ENCODE measurements around the gene ZC3H8.

ZC3H8 gene

DNA sequence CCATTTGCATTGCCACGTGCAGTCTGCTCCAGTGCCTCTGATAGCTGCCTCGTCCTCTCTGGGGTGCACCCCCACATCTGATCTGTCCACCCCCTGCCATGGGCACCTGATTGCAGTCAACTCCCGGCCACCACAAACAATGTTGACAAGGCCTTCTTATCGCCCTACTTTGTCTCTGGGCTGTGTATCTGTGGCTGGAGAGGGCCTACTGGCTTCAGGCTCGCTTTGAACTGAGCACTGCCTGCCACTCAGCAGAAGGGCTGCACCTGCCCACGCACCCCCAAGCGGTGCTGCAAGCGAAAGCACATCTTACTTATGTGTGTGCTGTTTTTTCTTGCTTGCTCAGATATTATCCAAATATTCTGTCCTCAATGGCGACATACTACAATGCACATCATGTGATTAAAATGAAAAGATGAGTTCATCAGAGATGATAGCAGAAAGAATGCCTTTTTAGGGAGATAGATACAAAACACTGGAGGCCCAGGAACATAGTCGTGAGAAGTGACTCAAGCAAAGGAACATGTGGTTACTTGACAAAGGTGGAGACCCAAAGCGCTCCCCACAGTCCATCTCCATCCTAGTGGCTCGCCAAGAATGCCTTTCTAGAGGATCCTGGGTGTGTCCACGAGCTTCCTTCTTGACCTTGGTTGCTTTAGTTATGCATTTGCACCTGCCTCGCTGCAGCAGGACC is 87.9 kb downstream of the ZC3H8 start:
- H2AFZ ChIP-seq (ENCODE audit: low read length): no peak overlapping the region
- no peak overlapping the region for H3K9ac ChIP-seq (ENCODE audit: low read depth, low read length, poor library complexity, severe bottlenecking)
- H3K36me3 ChIP-seq (ENCODE audit: insufficient read depth, low read length): no peaks in the 10 kb centered on the region
- H3K4me3 ChIP-seq (ENCODE audit: low read length, poor library complexity, severe bottlenecking): no peak overlapping the region
- no peaks in the 10 kb centered on the region for H3K9me2 ChIP-seq (replicated peaks; ENCODE audit: low read depth, low read length)
- no peaks in the 10 kb centered on the region for H3F3A ChIP-seq (ENCODE audit: low read depth)
- TF ChIP-seq EZH2phosphoT487 (IDR thresholded peaks at IDR 0.05; ENCODE audit: borderline replicate concordance) (no peak), CTCF (conservative IDR thresholded peaks at IDR 0.05; ENCODE audit: low read length) (no peak)
- H3K27me3 ChIP-seq (ENCODE audit: insufficient read depth, low read length, poor library complexity, severe bottlenecking): no peaks in the 10 kb centered on the region
- H3K9me3 ChIP-seq (ENCODE audit: insufficient read depth, low read depth, low read length): no peaks in the 10 kb centered on the region
- peaks cover 6% of the 10 kb centered on the region for H3K4me1 ChIP-seq (ENCODE audit: insufficient read depth, low read length, poor library complexity, severe bottlenecking)
- no peaks in the 10 kb centered on the region for H3K79me2 ChIP-seq (ENCODE audit: insufficient read depth, low read length)
- H3K4me2 ChIP-seq (ENCODE audit: low read depth, low read length, poor library complexity, severe bottlenecking): no peak overlapping the region
- no peaks in the 10 kb centered on the region for H4K20me1 ChIP-seq (ENCODE audit: insufficient read depth, low read length, poor library complexity, severe bottlenecking)

- no peaks in the 10 kb centered on the region for H3K27me3 ChIP-seq (ENCODE audit: insufficient read depth, low read length, poor library complexity, severe bottlenecking)
Observed at GRCh38 chr2:112165296-112165695, 89.5 kb downstream of the ZC3H8 start.

DNA sequence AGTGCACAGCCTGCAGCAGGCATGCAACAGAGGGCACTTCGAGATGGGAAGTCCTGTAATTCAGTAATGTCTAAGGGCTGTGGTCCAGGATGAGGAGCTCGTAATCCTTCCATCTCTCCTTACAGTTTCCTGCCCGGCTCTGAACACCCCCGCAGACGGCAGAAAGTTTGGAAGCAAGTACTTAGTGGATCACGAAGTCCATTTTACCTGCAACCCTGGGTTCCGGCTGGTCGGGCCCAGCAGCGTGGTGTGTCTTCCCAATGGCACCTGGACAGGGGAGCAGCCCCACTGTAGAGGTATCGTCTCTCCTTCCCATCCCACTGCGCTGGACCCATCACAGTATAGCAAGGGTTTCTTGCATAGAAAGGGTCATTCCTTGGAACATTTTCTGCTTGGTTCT is 90.0 kb downstream of the ZC3H8 start:
- H4K20me1 ChIP-seq (ENCODE audit: insufficient read depth, low read length, poor library complexity, severe bottlenecking): no peaks in the 10 kb centered on the region
- H3K4me1 ChIP-seq (ENCODE audit: insufficient read depth, low read length, poor library complexity, severe bottlenecking): peaks cover 6% of the 10 kb centered on the region
- H2AFZ ChIP-seq (ENCODE audit: low read length): no peak overlapping the region
- no peak overlapping the region for H3K9ac ChIP-seq (ENCODE audit: low read depth, low read length, poor library complexity, severe bottlenecking)
- H3K4me2 ChIP-seq (ENCODE audit: low read depth, low read length, poor library complexity, severe bottlenecking): no peak overlapping the region
- TF ChIP-seq CTCF (conservative IDR thresholded peaks at IDR 0.05; ENCODE audit: low read length) (no peak), EZH2phosphoT487 (IDR thresholded peaks at IDR 0.05; ENCODE audit: borderline replicate concordance) (no peak)
- no peaks in the 10 kb centered on the region for H3K9me3 ChIP-seq (ENCODE audit: insufficient read depth, low read depth, low read length)
- H3K36me3 ChIP-seq (ENCODE audit: insufficient read depth, low read length): no peaks in the 10 kb centered on the region
- no peaks in the 10 kb centered on the region for H3K27me3 ChIP-seq (ENCODE audit: insufficient read depth, low read length, poor library complexity, severe bottlenecking)
- H3K4me3 ChIP-seq (ENCODE audit: low read length, poor library complexity, severe bottlenecking): no peak overlapping the region
- H3K79me2 ChIP-seq (ENCODE audit: insufficient read depth, low read length): no peaks in the 10 kb centered on the region
- no peaks in the 10 kb centered on the region for H3F3A ChIP-seq (ENCODE audit: low read depth)
- no peaks in the 10 kb centered on the region for H3K9me2 ChIP-seq (replicated peaks; ENCODE audit: low read depth, low read length)

More at GRCh38 chr2:112165296-112165695, 89.5 kb downstream of the ZC3H8 start:
- Histone ChIP-seq H3K4me1 (ENCODE audit: insufficient read depth, low read length, poor library complexity, severe bottlenecking) (peaks cover 6% of the 10 kb centered on the region), H3K9ac (ENCODE audit: low read depth, low read length, poor library complexity, severe bottlenecking) (no peak overlapping the region), H3K9me2 (replicated peaks; ENCODE audit: low read depth, low read length) (no peaks in the 10 kb centered on the region), H4K20me1 (ENCODE audit: insufficient read depth, low read length, poor library complexity, severe bottlenecking) (no peaks in the 10 kb centered on the region), H3F3A (ENCODE audit: low read depth) (no peaks in the 10 kb centered on the region), H3K79me2 (ENCODE audit: insufficient read depth, low read length) (no peaks in the 10 kb centered on the region), H3K36me3 (ENCODE audit: insufficient read depth, low read length) (no peaks in the 10 kb centered on the region), H3K4me2 (ENCODE audit: low read depth, low read length, poor library complexity, severe bottlenecking) (no peak overlapping the region), H3K4me3 (ENCODE audit: low read length, poor library complexity, severe bottlenecking) (no peak overlapping the region), H3K9me3 (ENCODE audit: insufficient read depth, low read depth, low read length) (no peaks in the 10 kb centered on the region), H2AFZ (ENCODE audit: low read length) (no peak overlapping the region)
- TF ChIP-seq CTCF (conservative IDR thresholded peaks at IDR 0.05; ENCODE audit: low read length) (no peak), EZH2phosphoT487 (IDR thresholded peaks at IDR 0.05; ENCODE audit: borderline replicate concordance) (no peak)

Data from Loucy (cell line).